ENCODE results near the gene CRYAA. TPM values are rescaled to one million over a fixed set of nuclear protein-coding genes. Genes with fewer than 3 reads are reported as not detected.

Gene CRYAA
- total RNA-seq, 1 experiment from 2014 or later, result not detected

- no peak for TF ChIP-seq AFF4 (CRISPR knock-in tag; IDR thresholded peaks at IDR 0.05; ENCODE audit: borderline replicate concordance)
- no peak for TF ChIP-seq PREB (CRISPR knock-in tag; IDR thresholded peaks at IDR 0.05; ENCODE audit: borderline replicate concordance)
- TF ChIP-seq AR (CRISPR knock-in tag; IDR thresholded peaks at IDR 0.05), result no peak
- TF ChIP-seq ZNF219 (CRISPR knock-in tag; IDR thresholded peaks at IDR 0.05; ENCODE audit: borderline replicate concordance), result no peak
- TF ChIP-seq NFATC4 (CRISPR knock-in tag; IDR thresholded peaks at IDR 0.05), result no peak
- no peak for TF ChIP-seq ZNF281 (CRISPR knock-in tag; IDR thresholded peaks at IDR 0.05)
- TF ChIP-seq MAX (CRISPR knock-in tag; IDR thresholded peaks at IDR 0.05), result no peak
- no peak for TF ChIP-seq E2F1 (CRISPR knock-in tag; IDR thresholded peaks at IDR 0.05)
- no peak for TF ChIP-seq ERG (CRISPR knock-in tag; IDR thresholded peaks at IDR 0.05)
- no peak for TF ChIP-seq CREM (CRISPR knock-in tag; IDR thresholded peaks at IDR 0.05)
- TF ChIP-seq ELF4 (CRISPR knock-in tag; IDR thresholded peaks at IDR 0.05; ENCODE audit: low read depth), result no peak
- no peak for TF ChIP-seq NR1H2 (CRISPR knock-in tag; IDR thresholded peaks at IDR 0.05)
Observed at GRCh38 chr21:43206231-43207042, 37.6 kb downstream of the CRYAA start (continued).

All from WTC11 (cell line).